Right forelimb (tissue), 1 donor: ENCODE measurements around the gene CEP128.
"Not testable (repeated sequence)": the region's sequence is repeated elsewhere in the genome, so short reads cannot be mapped to it uniquely, and the experiment has no call there.

Experiments
- DNase-seq: peaks from one replicate; pipeline ENCODE4 v3.0.0-alpha.2; 2018

The CEP128 gene

GRCh38 chr14:80951491-80951890 lies 10.0 kb upstream of the CEP128 start:
- DNase-seq: no peak

GRCh38 chr14:80948291-80948690 lies 6.8 kb upstream of the CEP128 start:
- no peak for DNase-seq

GRCh38 chr14:80946797-80947196 lies 5.3 kb upstream of the CEP128 start:
- no peak for DNase-seq

- DNase-seq: no peak
Observed at GRCh38 chr14:80946187-80946586, 4.6 kb upstream of the CEP128 start.

- DNase-seq: no peak
Observed at GRCh38 chr14:80944861-80945617, 3.5 kb upstream of the CEP128 start.

- no peak for DNase-seq
Observed at GRCh38 chr14:80942191-80942600, 658 bp upstream of the CEP128 start.

GRCh38 chr14:80940146-80940545 lies 1.4 kb downstream of the CEP128 start:
- DNase-seq: no peak

GRCh38 chr14:80933686-80934085 lies 7.9 kb downstream of the CEP128 start:
- DNase-seq: no peak

- no peak for DNase-seq
Observed at GRCh38 chr14:80933282-80933681, 8.3 kb downstream of the CEP128 start.

GRCh38 chr14:80930836-80931389 lies 10.6 kb downstream of the CEP128 start:
- no peak for DNase-seq

GRCh38 chr14:80930095-80930494 lies 11.4 kb downstream of the CEP128 start:
- no peak for DNase-seq

- DNase-seq: no peak
Observed at GRCh38 chr14:80927083-80927989, 14.2 kb downstream of the CEP128 start.

- DNase-seq: no peak
Observed at GRCh38 chr14:80926397-80927082, 15.0 kb downstream of the CEP128 start.

- DNase-seq: no peak
Observed at GRCh38 chr14:80924365-80925103, 17.0 kb downstream of the CEP128 start.

- no peak for DNase-seq
Observed at GRCh38 chr14:80923368-80923767, 18.2 kb downstream of the CEP128 start.

- DNase-seq: no peak
Observed at GRCh38 chr14:80919622-80920021, 21.9 kb downstream of the CEP128 start.

GRCh38 chr14:80912013-80912412 lies 29.5 kb downstream of the CEP128 start:
- DNase-seq: not testable (repeated sequence)

GRCh38 chr14:80906946-80907345 lies 34.6 kb downstream of the CEP128 start:
- DNase-seq: no peak

GRCh38 chr14:80906336-80906735 lies 35.2 kb downstream of the CEP128 start:
- DNase-seq: no peak

GRCh38 chr14:80902608-80903007 lies 38.9 kb downstream of the CEP128 start:
- no peak for DNase-seq

GRCh38 chr14:80901822-80902221 lies 39.7 kb downstream of the CEP128 start:
- no peak for DNase-seq

- DNase-seq: no peak
Observed at GRCh38 chr14:80901260-80901659, 40.3 kb downstream of the CEP128 start.
